Adrenal gland (tissue), 12 donors: ENCODE measurements around the gene LOXL1. TPM values are rescaled to one million over a fixed set of nuclear protein-coding genes. Genes with fewer than 3 reads are reported as not detected.

Source experiments
- DNase-seq, 7 donors: peaks; one replicate each; pipeline ENCODE4 v3.0.0-alpha.2; 2019 to 2020
- H3K27ac ChIP-seq, 5 donors: fragments of 200-600 bp; sonication (generic) in 4 of 5; 1 replicate in 3 of 5; 2 replicates in 2 of 5; pipeline versions ENCODE4 v1.5.1 to v1.8.0; 2016 to 2020; ENCODE audit warnings: mild to moderate bottlenecking in 1 of 5
- H3K27me3 ChIP-seq: fragments of 200-600 bp; 2 replicates; pipeline ENCODE4 v1.8.0; 2021
- H3K36me3 ChIP-seq, 2 donors: fragments of 200-600 bp; replicated peaks in 1 of 2; 1 replicate in 1 of 2; 2 replicates in 1 of 2; pipeline versions ENCODE4 v1.5.1 to v1.8.0; 2018 to 2022
- H3K4me1 ChIP-seq, 2 donors: fragments of 200-600 bp; replicated peaks in 1 of 2; 1 replicate in 1 of 2; 2 replicates in 1 of 2; pipeline versions ENCODE4 v1.5.1 to v1.8.0; 2018 to 2021
- H3K4me3 ChIP-seq, 4 donors: fragments of 200-600 bp; sonication (generic) in 3 of 4; one replicate each; pipeline ENCODE4 v1.5.1; 2016 to 2018
- H3K9me3 ChIP-seq, 3 donors: fragments of 200-600 bp; sonication (generic) in 1 of 3; replicated peaks in 1 of 3; 1 replicate in 2 of 3; 2 replicates in 1 of 3; pipeline versions ENCODE4 v1.5.1 to v1.8.0; 2016 to 2021
- CTCF ChIP-seq, 6 experiments: fragments of 450-650 bp in 4 of 6; fragments of 200-600 bp in 2 of 6; sonication (generic) in 1 of 6; IDR thresholded peaks; 1 replicate in 5 of 6; 2 replicates in 1 of 6; pipeline versions ENCODE4 v1.5.1 to v1.8.0; 2016 to 2021; ENCODE audit warnings: antibody characterized with exemption in 6 of 6, mild to moderate bottlenecking in 2 of 6, moderate library complexity in 1 of 6
- POLR2A ChIP-seq, 2 donors: fragments of 450-650 bp; IDR thresholded peaks; one replicate each; pipeline ENCODE4 v1.6.1; 2017; ENCODE audit warnings: antibody characterized with exemption in 2 of 2, mild to moderate bottlenecking in 2 of 2, moderate library complexity in 1 of 2
- WGBS, 4 donors: extraction: QIAGEN DNeasy Blood & Tissue Kit in 2 of 4; methylation state at CpG; one replicate each; pipeline versions ENCODE4 v1.1.5 to v1.1.7; 2013 to 2017; 5-methylcytosine and 5-hydroxymethylcytosine counted together
- intact Hi-C, 2 donors: fragments of 100-400 bp; cut with DNase I; formaldehyde crosslinking; loops; one replicate each; pipeline versions ENCODE4 v1.14.1 to v1.15.0; 2022 to 2023
- polyA plus RNA-seq, 3 donors: library from polyadenylated mRNA; stranded (reverse); fragments of 200-250 nt in 2 of 3; fragments of 350-450 nt in 1 of 3; fragmentation: Illumina TruSeq in 1 of 3; extraction: RNeasy Lipid Tissue Mini Kit (QIAGEN cat#74804) in 1 of 3; gene quantifications; one replicate each; pipeline ENCODE4 v1.2.3, GENCODE V29; 2013 to 2014
- total RNA-seq, 9 donors: library from RNA; depleted of rRNA in 4 of 9; stranded (reverse); fragments of >200 nt in 4 of 9; fragments of 120-200 nt in 1 of 9; fragmentation: NEBNext Ultra II Directional in 1 of 9; extraction: Animal tissue kit (Norgen Biotek cat#: 25700) in 1 of 9; gene quantifications; one replicate each; pipeline versions ENCODE4 v1.1.0 to v1.2.4, GENCODE V29; 2013 to 2023
- donor health status: healthy with polysubstance abuse.
- donor health status: Bipolar disorder and iron deficiency.
- donor health status: DM: yes; HTN: yes; CAD: no.
- donor health status: DM: no; HTN: no; CAD: no.
- donor health status: DM: no; HTN: no; CAD: no.
- donor health status: DM: yes; HTN: yes; CAD: no.

The LOXL1 gene
- total and polyA plus RNA-seq, 12 donors, result 5.3 to 58.0 (median 10.9) TPM

GRCh38 chr15:73927476-73928240, 1.4 kb downstream of the LOXL1 start:
- DNase-seq, result peak in 6 of 7 donors; percentile 35 to 56 (median 44)
- WGBS, 4 donors, result 0 to 2% (median 1%) methylated on average over 3 to 78 of the region's 78 CpGs; no CpG with 5 or more reads in 1 of the 4 donors
- peak overlapping the region in 2 of 4 donors; percentile 27 to 76 for H3K4me3 ChIP-seq
- H3K36me3 ChIP-seq, result no peaks in the 10 kb centered on the region
- peaks cover 9 to 41% of the 10 kb centered on the region in 2 donors for H3K4me1 ChIP-seq
- H3K9me3 ChIP-seq, result no peaks in the 10 kb centered on the region
- H3K27ac ChIP-seq, result peak overlapping the region in 3 of 5 donors; percentile 18 to 82 (median 75)
- intact Hi-C loops, result no loop called here
- peak in 3 of 6 experiments; percentile 18 to 41 (median 32) for TF ChIP-seq CTCF (IDR thresholded peaks at IDR 0.05)
- TF ChIP-seq POLR2A (IDR thresholded peaks at IDR 0.05), result no peak
- peaks cover 5% of the 10 kb centered on the region for H3K27me3 ChIP-seq

GRCh38 chr15:73928241-73928579, 1.9 kb downstream of the LOXL1 start:
- Histone ChIP-seq H3K4me3 (peak overlapping the region in 1 of 4 donors; percentile 76), H3K36me3 (no peaks in the 10 kb centered on the region), H3K4me1 (peaks cover 9 to 35% of the 10 kb centered on the region in 2 donors), H3K27me3 (peaks cover 5% of the 10 kb centered on the region), H3K9me3 (no peaks in the 10 kb centered on the region), H3K27ac (no peak overlapping the region)
- 72 to 89% (median 85%) methylated on average over 3 of the region's 3 CpGs for WGBS, 4 donors
- no peak for DNase-seq
- TF ChIP-seq POLR2A (IDR thresholded peaks at IDR 0.05), result no peak
- no peak for TF ChIP-seq CTCF (IDR thresholded peaks at IDR 0.05)
- intact Hi-C loops, result no loop called here

GRCh38 chr15:73928971-73929627, 2.8 kb downstream of the LOXL1 start:
- H3K27me3 ChIP-seq, result peaks cover 5% of the 10 kb centered on the region
- peaks cover 7 to 26% of the 10 kb centered on the region in 2 donors for H3K4me1 ChIP-seq
- no peaks in the 10 kb centered on the region for H3K9me3 ChIP-seq
- intact Hi-C loops, result no loop called here
- DNase-seq, result no peak
- WGBS, 4 donors, result 50 to 74% (median 69%) methylated on average over 3 to 5 of the region's 5 CpGs
- H3K4me3 ChIP-seq, result no peak overlapping the region
- H3K27ac ChIP-seq, result no peak overlapping the region
- TF ChIP-seq POLR2A (IDR thresholded peaks at IDR 0.05) (no peak), CTCF (IDR thresholded peaks at IDR 0.05) (no peak)
- no peaks in the 10 kb centered on the region for H3K36me3 ChIP-seq

GRCh38 chr15:73930371-73930770, 4.1 kb downstream of the LOXL1 start:
- Histone ChIP-seq H3K9me3 (no peaks in the 10 kb centered on the region), H3K27ac (peak overlapping the region in 2 of 5 donors; percentile 17 to 66), H3K36me3 (no peaks in the 10 kb centered on the region), H3K4me1 (peaks cover 6 to 19% of the 10 kb centered on the region in 2 donors), H3K4me3 (no peak overlapping the region), H3K27me3 (peaks cover 5% of the 10 kb centered on the region)
- intact Hi-C loops, result no loop called here
- WGBS, 4 donors, result 65 to 84% (median 70%) methylated on average over 7 to 8 of the region's 8 CpGs
- DNase-seq, result no peak
- TF ChIP-seq CTCF (IDR thresholded peaks at IDR 0.05) (no peak), POLR2A (IDR thresholded peaks at IDR 0.05) (no peak)
